Epithelial cell of proximal tubule (primary cell): Measurements from ENCODE around the gene LHCGR. TPM values are rescaled to one million over a fixed set of nuclear protein-coding genes. Genes with fewer than 3 reads are reported as not detected.

ENCODE experiments used
- DNase-seq: peaks from one replicate; pipeline ENCODE4 v3.0.0-alpha.2; 2011; ENCODE audit warnings: low read depth
- H3K4me3 ChIP-seq: 2 replicates; pipeline ENCODE4 v1.5.1; 2011; ENCODE audit warnings: low read depth, mild to moderate bottlenecking, low read length
- CTCF ChIP-seq: conservative IDR thresholded peaks from 2 replicates; pipeline ENCODE4 v1.5.1; 2012; ENCODE audit warnings: low read depth, mild to moderate bottlenecking, low read length
- total RNA-seq: library from RNA; depleted of rRNA; stranded (reverse); fragments of >200 nt; gene quantifications from 2 replicates; pipeline ENCODE4 v1.2.3, GENCODE V29; 2015

LHCGR gene
- total RNA-seq, 1 donor from 2014 or later = not detected

GRCh38 chr2:48677450-48677849, 78.1 kb downstream of the LHCGR start:
- TF ChIP-seq CTCF = no peak
- no peak overlapping the region for H3K4me3 ChIP-seq
- DNase-seq = no peak

GRCh38 chr2:48674933-48675332, 80.6 kb downstream of the LHCGR start:
- H3K4me3 ChIP-seq = no peak overlapping the region
- no peak for DNase-seq
- no peak for TF ChIP-seq CTCF

- TF ChIP-seq CTCF = no peak
- no peak for DNase-seq
- H3K4me3 ChIP-seq = no peak overlapping the region
Measured at GRCh38 chr2:48673581-48673980, 81.9 kb downstream of the LHCGR start.

GRCh38 chr2:48668992-48669391, 86.5 kb downstream of the LHCGR start:
- no peak for TF ChIP-seq CTCF
- no peak for DNase-seq
- no peak overlapping the region for H3K4me3 ChIP-seq

- no peak for TF ChIP-seq CTCF
- no peak for DNase-seq
- H3K4me3 ChIP-seq = no peak overlapping the region
Measured at GRCh38 chr2:48651158-48651790, 104.2 kb downstream of the LHCGR start.

GRCh38 chr2:48638261-48638660, 117.3 kb downstream of the LHCGR start:
- no peak overlapping the region for H3K4me3 ChIP-seq
- DNase-seq = no peak
- no peak for TF ChIP-seq CTCF

Other genes starting within 250 kb of the LHCGR start
- 0.51 and 2.0 TPM in 2 replicates for gene STON1, start 225.6 kb downstream of the LHCGR start, total RNA-seq
- 0.14 TPM in 1 of 2 replicates, not detected in the other for gene GTF2A1L, start 137.9 kb downstream of the LHCGR start, total RNA-seq